22Rv1 (cell line): ENCODE results near the gene FAM241B.

Experiments
- ZFX ChIP-seq: fragments of 450-650 bp; IDR thresholded peaks from 2 replicates; pipeline ENCODE4 v1.6.1; 2017; ENCODE audit warnings: antibody characterized with exemption, borderline replicate concordance
- TF ChIP-seq, protein P1 (sequence below): fragments of 450-650 bp; IDR thresholded peaks from 2 replicates; pipeline ENCODE4 v1.5.1; 2017; ENCODE audit warnings: mild to moderate bottlenecking

DNA sequence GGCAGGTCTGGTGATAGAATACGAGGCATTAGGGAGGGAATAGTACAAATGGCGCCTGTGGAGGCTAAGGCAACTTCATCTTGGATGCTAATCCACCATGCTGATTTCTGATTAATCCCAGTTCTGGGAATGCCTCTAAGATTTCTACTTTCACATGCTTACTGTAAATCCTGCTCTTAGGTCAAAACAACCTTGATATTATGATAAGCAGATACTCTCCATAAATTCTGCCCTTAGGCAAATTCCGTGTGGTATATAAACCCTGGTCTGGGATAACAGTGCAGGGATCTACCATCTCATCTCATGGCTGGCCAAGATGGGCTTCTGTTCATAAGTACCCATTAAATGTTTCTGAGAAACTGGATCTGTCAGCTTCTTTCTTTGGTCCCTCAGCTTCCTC lies 45.4 kb upstream of the FAM241B start:
- TF ChIP-seq, protein P1, sequence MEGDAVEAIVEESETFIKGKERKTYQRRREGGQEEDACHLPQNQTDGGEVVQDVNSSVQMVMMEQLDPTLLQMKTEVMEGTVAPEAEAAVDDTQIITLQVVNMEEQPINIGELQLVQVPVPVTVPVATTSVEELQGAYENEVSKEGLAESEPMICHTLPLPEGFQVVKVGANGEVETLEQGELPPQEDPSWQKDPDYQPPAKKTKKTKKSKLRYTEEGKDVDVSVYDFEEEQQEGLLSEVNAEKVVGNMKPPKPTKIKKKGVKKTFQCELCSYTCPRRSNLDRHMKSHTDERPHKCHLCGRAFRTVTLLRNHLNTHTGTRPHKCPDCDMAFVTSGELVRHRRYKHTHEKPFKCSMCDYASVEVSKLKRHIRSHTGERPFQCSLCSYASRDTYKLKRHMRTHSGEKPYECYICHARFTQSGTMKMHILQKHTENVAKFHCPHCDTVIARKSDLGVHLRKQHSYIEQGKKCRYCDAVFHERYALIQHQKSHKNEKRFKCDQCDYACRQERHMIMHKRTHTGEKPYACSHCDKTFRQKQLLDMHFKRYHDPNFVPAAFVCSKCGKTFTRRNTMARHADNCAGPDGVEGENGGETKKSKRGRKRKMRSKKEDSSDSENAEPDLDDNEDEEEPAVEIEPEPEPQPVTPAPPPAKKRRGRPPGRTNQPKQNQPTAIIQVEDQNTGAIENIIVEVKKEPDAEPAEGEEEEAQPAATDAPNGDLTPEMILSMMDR: no peak
- no peak for TF ChIP-seq ZFX
